Astrocyte of the spinal cord (primary cell): ENCODE data around the gene SUN5.

ENCODE experiments used
- DNase-seq: peaks from one replicate; pipeline ENCODE4 v3.0.0; 2011; ENCODE audit warnings: low read depth, low spot score
- H3K4me3 ChIP-seq: 2 replicates; pipeline ENCODE4 v1.5.1; 2011; ENCODE audit warnings: low read depth, mild to moderate bottlenecking, low read length, moderate library complexity
- CTCF ChIP-seq: IDR thresholded peaks from 2 replicates; pipeline ENCODE4 v1.5.1; 2012; ENCODE audit warnings: low read depth, mild to moderate bottlenecking, low read length, inconsistent platforms
- in situ Hi-C: cut with HindIII; loops from 2 replicates; pipeline ENCODE4 v1.10.0; 2017; ENCODE audit warnings: low sequenced_read_pairs

Gene SUN5

GRCh38 chr20:32993496-32994050, 10.7 kb downstream of the SUN5 start:
- TF ChIP-seq CTCF: no peak
- no peak for DNase-seq
- in situ Hi-C loops: no loop called here
- no peak overlapping the region for H3K4me3 ChIP-seq

- TF ChIP-seq CTCF: no peak
- in situ Hi-C loops: no loop called here
- no peak for DNase-seq
- no peak overlapping the region for H3K4me3 ChIP-seq
These were observed 12.2 kb downstream of the SUN5 start for GRCh38 chr20:32991792-32992641.

GRCh38 chr20:32991383-32991782, 12.8 kb downstream of the SUN5 start:
- no peak overlapping the region for H3K4me3 ChIP-seq
- no peak for DNase-seq
- no peak for TF ChIP-seq CTCF
- in situ Hi-C loops: no loop called here

GRCh38 chr20:32990426-32990825, 13.8 kb downstream of the SUN5 start:
- no peak for TF ChIP-seq CTCF
- in situ Hi-C loops: no loop called here
- DNase-seq: no peak
- no peak overlapping the region for H3K4me3 ChIP-seq

DNA sequence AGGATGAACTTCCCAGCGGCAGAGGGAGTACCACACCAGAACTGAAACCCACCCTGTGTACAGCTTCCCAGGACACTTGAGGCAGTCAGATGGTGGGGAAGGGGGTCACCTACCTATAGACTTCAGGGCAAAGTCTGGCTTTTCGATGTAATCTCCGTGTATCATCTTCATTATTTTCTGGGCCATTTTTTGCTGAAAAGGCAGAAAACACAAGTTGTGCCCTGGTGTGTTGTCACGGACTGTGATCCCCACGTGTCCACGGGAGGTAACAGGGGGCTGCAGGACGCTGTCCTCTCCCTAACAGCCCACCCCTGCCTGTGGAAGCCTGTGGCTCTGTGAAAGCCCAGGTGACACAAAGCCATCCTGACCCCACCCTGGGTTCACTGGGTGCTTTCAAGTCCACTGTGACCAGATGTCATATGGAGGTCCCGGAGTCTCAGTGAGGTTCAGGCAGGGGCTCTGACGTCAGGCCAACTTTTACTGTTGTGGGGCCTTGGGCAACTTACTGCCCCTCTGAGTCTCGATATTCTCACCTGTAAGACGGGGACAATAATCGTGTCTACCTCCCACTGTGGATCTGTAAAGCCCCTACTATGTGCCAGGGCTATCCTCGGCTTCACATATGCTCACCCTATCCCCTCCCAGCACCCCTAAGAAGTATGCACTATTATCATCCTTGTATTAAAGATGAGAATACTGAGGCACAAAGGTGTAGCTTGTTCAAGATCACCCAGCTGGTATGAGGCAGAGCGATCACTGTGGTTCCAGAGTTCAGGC, 14.5 kb downstream of the SUN5 start:
- no peak overlapping the region for H3K4me3 ChIP-seq
- TF ChIP-seq CTCF: no peak
- in situ Hi-C loops: no loop called here
- DNase-seq: no peak

GRCh38 chr20:32988008-32988407, 16.2 kb downstream of the SUN5 start:
- H3K4me3 ChIP-seq: no peak overlapping the region
- in situ Hi-C loops: no loop called here
- no peak for TF ChIP-seq CTCF
- DNase-seq: no peak
